GM19455 (cell line): Measurements from ENCODE around the gene DCDC2C.

Experiments used
- ATAC-seq: cut with Tn5 transposase; IDR thresholded peaks from one replicate; pipeline ENCODE4 v1.9.1; 2021; ENCODE audit not compliant: unreplicated experiment

The DCDC2C gene

DNA sequence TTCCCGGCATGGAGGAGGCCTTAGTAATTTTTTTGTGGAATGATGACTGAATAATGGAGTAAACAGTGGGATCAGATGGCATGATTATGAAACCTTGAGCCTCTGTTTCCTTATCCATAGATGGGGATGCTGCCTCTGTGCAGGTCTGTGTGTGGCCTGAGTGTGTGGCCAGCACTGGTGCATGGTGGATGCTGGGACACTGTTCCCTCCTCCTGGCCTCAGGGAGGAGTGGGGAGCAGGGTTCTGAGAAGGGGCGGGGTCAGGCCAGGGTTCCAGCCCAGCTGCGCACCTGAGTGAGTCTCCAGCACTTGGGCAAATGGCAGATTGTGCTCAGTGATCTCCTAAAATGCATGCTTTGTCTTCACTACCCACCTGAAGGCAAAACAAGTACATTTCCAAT lies 66.4 kb downstream of the DCDC2C start:
- ATAC-seq, result no peak

DNA sequence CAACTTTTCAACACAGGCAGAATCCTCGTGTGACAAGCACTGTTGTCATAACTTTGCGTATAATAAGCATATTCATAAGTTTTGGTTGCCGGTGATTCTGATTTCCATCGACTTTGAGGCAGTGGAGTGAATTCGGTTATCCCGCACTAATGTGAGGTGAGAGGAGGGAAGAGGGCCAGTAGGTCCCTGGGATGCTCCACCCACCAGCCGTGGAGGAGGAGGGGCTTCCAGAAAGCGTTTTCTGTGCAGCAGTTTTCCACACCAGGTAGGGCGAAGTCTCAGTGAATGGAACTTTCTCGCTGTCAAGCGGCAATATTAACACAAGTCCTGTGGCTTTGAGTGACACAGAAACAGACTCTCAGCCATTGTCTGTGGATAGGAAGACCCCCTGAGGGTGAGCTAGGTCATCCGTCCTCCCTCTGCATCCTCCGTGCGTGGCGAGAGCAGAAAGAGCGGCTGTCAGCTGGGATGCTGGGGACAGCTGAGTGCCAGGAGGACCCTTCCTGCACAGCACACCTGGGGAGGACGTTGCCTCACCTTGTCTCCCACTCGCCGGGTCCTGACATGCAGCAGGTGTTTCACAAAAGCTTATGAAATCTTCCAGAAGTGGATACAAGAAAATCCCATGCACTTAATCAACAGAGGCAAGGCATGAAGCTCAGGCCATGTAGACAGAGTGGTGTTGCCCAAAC lies 67.5 kb downstream of the DCDC2C start:
- ATAC-seq, result no peak

DNA sequence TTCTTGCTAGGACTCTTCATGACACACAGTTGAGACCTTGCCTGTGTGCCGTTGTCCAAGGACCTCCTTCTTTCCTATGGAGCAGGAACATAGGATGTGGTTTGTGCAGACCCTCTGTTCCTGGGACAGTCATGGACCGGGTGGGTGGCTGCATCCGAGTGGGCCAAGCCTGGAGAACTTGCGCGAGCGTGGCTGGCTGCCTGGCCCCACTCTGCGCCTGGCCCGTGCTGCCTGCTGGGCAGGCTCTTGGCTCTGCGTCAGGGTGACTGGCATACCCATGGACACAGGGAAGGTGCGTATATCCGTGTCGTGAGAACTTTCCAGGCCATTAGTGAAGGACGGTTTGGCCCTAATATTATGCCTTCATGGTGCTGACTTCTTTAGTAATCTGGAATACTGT lies 68.2 kb downstream of the DCDC2C start:
- ATAC-seq, result no peak

DNA sequence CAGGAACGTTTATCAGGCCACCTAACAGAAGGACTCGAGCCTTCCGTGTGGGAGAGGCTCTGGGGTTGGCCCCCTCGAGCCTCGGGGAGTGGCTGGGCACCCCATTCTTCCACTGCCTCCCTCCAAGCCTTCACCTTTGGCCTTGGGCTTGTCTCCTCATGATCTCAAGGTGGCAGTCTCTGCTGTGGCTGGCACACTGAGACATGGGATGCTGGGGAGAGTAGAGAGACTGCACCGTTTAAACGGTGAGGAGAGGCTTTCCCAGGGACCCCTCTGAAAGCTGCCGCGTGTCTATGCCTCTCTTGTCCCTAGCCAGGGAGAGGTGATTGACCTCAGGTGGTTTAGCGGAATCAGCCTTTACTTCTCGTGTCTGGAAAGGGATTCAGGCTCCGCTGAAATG lies 71.0 kb downstream of the DCDC2C start:
- ATAC-seq, result no peak

DNA sequence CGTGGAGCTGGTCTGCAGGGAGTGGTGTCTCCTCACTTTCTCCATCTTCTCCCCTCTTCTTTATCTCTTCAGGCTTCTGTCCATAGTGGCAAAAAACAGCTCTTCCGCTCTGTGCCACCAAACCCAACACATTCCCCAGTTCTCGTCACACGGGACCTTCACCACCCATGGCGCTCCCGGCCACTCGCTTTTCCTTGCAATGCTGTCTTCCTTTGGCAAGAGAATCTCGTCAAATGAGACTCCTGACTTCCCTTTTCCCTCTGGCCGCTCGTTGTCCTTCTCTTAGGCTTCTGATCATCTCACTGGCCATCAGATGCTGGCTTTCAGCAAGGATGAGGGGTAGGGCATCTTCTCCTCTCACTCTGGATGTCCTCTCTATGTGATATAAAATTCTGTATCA lies 72.9 kb downstream of the DCDC2C start:
- no peak for ATAC-seq

- no peak for ATAC-seq
Observed at GRCh38 chr2:3777966-3778365, 74.6 kb downstream of the DCDC2C start.

DNA sequence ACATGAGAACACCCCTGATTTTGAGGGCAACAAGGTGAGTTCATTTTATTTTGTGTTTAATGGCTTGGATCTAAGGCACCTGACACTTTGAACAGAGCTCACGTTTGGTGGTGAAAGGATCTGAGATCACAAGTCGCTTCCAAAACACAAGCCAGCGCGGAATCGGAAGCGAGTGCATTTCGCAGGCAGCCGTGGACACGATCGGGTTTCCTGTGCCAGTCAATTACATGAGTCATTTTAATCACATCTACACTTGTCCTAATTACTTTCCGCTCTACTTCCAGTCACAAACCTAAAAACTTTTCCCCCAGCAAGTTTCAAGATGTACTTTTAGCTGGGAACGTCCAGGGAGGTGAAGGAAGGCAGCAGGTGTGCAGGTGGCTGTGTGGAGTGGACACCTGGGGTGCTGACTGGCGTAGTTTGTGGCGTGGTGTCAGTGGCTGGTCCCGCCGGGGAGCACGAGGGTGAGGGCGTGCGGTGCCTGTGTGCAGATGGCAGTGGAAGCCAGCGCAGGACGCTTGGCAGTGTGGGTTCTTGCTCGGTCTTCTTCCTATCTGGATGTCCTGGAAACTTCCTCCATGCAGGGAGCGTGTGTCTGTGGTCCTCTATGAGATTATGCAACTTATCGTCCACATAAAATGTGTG lies 75.6 kb downstream of the DCDC2C start:
- ATAC-seq, result no peak

DNA sequence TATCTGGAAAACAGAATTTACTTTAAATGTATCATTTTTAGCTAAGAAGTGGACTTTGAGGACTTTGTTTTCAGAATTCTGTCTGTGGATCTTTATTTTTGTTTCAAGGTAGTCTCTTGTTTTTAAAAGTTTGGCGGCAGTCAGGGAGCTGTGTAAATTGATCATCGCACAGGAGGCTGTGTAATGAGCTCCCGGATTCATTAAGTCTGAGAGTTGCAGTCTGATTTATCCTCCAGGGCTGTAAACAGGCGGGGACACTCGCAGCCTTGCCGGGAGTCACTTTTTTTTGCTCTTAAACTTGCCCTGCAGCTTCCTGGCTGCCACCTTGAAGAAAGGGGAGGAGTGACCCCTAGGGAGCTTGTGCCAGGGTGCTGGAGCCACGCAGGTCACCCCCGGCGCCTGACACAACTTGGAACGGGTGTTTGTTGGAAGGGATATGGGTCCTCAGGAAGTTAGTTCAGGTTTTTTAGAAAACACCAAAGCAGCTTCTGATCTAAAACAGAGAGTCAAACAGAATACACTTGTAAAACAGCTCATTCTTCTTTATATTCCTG lies 76.2 kb downstream of the DCDC2C start:
- no peak for ATAC-seq

- peak; percentile 91 for ATAC-seq
Observed at GRCh38 chr2:3780477-3781402, 77.4 kb downstream of the DCDC2C start.

GRCh38 chr2:3784731-3785130 lies 81.4 kb downstream of the DCDC2C start:
- no peak for ATAC-seq

DNA sequence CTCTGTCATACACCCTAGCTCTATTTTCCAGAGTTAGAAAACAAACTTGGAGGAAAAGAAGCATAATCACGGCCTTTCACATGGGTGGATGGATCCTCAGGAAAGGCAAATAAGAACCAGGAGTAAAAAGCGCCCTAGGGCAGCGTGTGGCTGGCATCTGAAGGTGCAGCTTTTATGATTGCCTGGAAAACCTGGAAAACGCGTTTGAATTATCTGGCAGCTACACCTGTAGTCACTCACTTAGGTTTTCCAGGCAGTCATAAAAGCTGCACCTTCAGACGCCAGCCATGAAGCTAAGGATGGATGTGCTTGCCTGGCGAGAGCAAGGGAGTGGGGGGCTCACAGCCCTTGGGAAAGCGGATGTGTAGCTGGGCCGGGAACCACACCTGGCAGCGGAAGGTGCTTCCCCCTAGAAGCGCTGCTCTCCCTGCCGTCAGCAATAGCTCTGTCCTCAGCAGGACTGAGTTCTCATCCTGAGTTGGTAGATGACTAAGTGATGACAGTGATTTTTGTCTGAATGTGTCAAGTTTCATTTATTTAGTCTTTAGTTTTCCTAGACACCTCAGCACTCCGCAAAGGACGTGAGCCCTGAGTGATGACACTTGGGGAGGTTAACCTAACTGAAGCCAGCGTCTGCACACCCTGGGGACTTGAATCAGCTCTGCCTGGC lies 82.0 kb downstream of the DCDC2C start:
- no peak for ATAC-seq

GRCh38 chr2:3785890-3786273 lies 82.5 kb downstream of the DCDC2C start:
- ATAC-seq, result no peak

GRCh38 chr2:3787768-3788167 lies 84.4 kb downstream of the DCDC2C start:
- ATAC-seq, result no peak

DNA sequence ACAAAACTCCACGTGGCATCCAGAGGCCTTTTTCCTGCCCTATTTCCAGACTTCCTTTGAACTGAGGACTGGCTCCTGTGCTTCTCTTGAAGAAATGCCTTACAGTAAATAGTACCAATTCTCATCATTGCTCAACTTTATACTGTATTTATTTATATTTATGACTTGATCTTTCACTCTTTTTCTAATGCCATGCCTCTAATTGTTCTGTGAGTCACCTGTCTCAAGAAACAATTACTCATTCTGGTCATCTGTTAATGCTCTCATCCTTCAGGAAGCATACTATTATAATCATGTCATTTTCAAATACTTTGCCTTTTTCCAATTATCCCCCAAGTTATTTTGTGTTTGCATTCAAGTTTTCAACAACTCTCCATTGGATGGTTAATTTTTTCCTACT lies 85.9 kb downstream of the DCDC2C start:
- no peak for ATAC-seq

DNA sequence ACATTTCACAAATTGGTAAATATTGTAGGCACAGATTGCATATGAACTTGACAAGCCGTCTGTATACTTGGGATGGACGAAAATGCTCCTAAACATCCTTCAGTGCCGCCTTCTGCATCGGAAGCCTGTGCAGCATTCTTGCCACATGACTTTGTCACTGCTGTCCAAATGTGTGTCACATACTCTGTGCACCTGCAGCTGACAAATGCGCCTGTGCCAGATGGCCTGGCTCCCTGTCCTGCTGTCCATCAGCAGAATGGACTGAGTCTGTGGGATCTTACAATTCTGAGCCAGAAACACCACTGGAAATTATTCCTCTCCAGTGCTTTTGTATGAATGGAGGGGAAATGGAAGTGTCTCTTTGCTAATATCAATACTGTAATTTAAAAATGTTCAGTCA lies 89.9 kb downstream of the DCDC2C start:
- no peak for ATAC-seq

- ATAC-seq, result no peak
Observed at GRCh38 chr2:3801506-3801905, 98.1 kb downstream of the DCDC2C start.

DNA sequence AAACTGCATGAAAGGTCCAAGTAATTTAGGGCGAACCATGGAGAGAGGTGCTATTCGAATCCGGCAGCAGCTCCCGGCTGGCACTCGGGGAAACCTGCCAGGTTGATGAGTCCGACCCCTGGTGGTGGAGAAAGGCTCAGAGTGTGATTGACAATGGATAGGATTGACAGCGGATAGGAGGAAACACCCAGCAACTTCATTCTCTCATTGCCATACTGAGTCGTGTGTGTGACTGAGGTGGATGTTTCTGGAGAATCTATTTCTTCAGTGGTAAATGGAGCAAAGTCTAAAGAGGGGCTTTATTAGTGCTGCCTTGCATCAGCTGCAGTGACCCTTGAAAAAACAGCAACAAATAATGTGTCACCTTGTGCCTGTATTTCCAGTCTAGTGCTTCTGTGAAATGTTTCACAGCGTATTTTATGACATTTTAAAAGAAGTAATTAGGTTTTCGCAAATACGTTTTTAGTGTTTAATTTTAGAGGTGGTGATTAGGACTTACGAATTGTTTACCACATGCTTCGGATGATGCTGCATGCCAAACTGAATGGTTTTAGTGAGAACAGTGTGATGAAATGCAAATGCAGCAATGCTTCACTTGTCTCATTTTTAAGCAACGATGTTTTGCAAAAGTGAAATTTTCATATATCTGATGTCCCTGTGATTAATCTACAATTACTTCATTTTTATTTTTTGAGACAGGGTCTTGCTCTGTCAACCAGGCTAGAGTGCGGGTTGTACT lies 102.0 kb downstream of the DCDC2C start:
- no peak for ATAC-seq

DNA sequence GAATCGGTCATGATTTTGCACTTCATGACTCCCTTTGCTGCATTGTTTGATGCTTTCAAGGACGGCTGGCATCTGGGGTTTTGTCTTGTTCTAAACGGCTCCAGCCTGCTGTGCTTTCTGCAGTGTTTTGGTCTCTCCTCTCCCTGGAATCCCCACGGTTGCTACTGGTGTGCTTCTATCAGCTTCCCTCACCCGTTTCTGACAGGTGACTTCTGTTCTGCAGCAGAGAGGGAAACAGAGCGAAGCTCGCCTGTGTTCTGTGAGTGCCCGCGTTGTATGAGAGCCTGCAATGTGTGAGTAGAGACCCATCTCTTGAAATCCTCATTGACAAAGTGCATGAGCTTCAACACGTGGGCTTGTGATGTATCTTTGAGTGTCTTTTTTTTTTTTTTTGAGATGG lies 102.8 kb downstream of the DCDC2C start:
- ATAC-seq, result no peak

DNA sequence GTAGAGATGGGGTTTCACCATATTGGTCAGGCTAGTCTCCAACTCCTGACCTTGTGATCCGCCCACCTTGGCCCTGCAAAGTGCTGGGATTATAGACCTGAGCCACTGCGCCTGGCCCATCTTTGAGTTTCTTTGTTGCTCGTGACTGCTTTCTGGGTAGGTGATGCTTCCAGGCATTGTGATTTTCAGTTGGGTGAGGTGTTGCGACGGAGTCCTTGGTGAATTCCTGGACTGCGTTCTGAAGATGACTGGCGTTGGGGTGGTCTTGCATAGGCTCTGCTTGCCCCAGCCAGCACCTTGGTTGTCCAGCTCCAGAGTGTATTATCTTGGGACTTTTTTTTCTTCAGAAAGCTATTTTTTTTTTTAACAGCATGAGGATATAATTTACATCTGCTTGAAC lies 103.4 kb downstream of the DCDC2C start:
- ATAC-seq, result no peak

GRCh38 chr2:3807853-3808252 lies 104.5 kb downstream of the DCDC2C start:
- no peak for ATAC-seq
